Gastroesophageal sphincter (tissue), 4 donors: ENCODE results near the gene TMTC1. TPM values are rescaled to one million over a fixed set of nuclear protein-coding genes. Genes with fewer than 3 reads are reported as not detected.

ENCODE experiments used
- ATAC-seq: fragments of 150-250 bp; one replicate; pipeline ENCODE4 v1.9.1; 2016; ENCODE audit warnings: mild to moderate bottlenecking, moderate library complexity
- H3K27ac ChIP-seq, 4 donors: fragments of 200-600 bp; sonication (generic) in 3 of 4; 1 replicate in 3 of 4; 2 replicates in 1 of 4; pipeline ENCODE4 v1.5.1; 2016 to 2019
- H3K27me3 ChIP-seq: fragments of 200-600 bp; sonication (generic); one replicate; pipeline ENCODE4 v1.5.1; 2019
- H3K36me3 ChIP-seq, 2 donors: fragments of 200-600 bp; sonication (generic); one replicate each; pipeline ENCODE4 v1.5.1; 2019; ENCODE audit warnings: control low read depth in 1 of 2
- H3K4me1 ChIP-seq, 3 donors: fragments of 200-600 bp; sonication (generic); 1 replicate in 2 of 3; 2 replicates in 1 of 3; pipeline ENCODE4 v1.5.1; 2016 to 2019; ENCODE audit warnings: control low read depth in 2 of 3
- H3K4me3 ChIP-seq, 2 donors: fragments of 200-600 bp; sonication (generic); one replicate each; pipeline ENCODE4 v1.5.1; 2019; ENCODE audit warnings: mild to moderate bottlenecking in 1 of 2, moderate library complexity in 1 of 2
- H3K9me3 ChIP-seq, 3 donors: fragments of 200-600 bp; sonication (generic); one replicate each; pipeline ENCODE4 v1.5.1; 2017 to 2019; ENCODE audit warnings: control low read depth in 2 of 3
- EP300 ChIP-seq: sonication (generic); formaldehyde crosslinking; IDR thresholded peaks from one replicate; pipeline ENCODE4 v1.6.1; 2017; ENCODE audit warnings: antibody characterized with exemption, mild to moderate bottlenecking
- POLR2A ChIP-seq, 2 donors: fragments of 450-650 bp; IDR thresholded peaks; one replicate each; pipeline ENCODE4 v1.6.1; 2017; ENCODE audit warnings: antibody characterized with exemption in 2 of 2, mild to moderate bottlenecking in 2 of 2, moderate library complexity in 1 of 2
- POLR2AphosphoS5 ChIP-seq: sonication (generic); formaldehyde crosslinking; IDR thresholded peaks from one replicate; pipeline ENCODE4 v1.6.1; 2017; ENCODE audit warnings: antibody characterized with exemption
- WGBS, 2 donors: methylation state at CpG; one replicate each; pipeline ENCODE4 v1.1.5; 2018; ENCODE audit warnings: low coverage in 1 of 2; 5-methylcytosine and 5-hydroxymethylcytosine counted together
- total RNA-seq, 4 donors: library from RNA; depleted of rRNA; stranded (reverse); fragments of >200 nt; gene quantifications; one replicate each; pipeline ENCODE4 v1.1.0, GENCODE V29; 2016
- TF ChIP-seq, protein P1 (sequence below), 4 experiments: fragments of 200-600 bp in 2 of 4; fragments of 450-650 bp in 2 of 4; sonication (generic) in 1 of 4; IDR thresholded peaks; one replicate each; pipeline ENCODE4 v1.5.1; 2017 to 2019; ENCODE audit warnings: antibody characterized with exemption in 4 of 4, mild to moderate bottlenecking in 2 of 4, moderate library complexity in 2 of 4

Gene TMTC1
- total RNA-seq, 4 donors from 2014 or later, result 94.0 to 190 (median 117) TPM

DNA sequence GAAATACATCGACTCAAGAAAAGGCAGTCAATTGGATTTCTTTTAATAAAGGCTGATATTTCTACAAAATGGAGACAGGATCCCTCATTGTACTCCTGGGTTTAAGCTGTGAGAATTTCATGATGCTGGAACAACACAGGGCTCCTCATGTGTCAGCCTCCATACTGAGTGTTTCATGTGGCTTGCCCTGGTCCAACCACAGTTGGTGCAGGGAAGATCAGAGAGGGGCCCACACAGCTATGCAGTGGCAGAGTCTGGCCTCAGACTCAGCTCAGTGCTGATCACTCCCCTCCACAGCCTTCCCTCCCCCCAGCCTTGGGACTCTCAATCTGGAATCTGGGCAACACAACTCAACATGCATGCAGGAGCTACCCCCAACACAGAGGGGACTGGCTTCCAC, 163.7 kb downstream of the TMTC1 start:
- no peak for ATAC-seq

DNA sequence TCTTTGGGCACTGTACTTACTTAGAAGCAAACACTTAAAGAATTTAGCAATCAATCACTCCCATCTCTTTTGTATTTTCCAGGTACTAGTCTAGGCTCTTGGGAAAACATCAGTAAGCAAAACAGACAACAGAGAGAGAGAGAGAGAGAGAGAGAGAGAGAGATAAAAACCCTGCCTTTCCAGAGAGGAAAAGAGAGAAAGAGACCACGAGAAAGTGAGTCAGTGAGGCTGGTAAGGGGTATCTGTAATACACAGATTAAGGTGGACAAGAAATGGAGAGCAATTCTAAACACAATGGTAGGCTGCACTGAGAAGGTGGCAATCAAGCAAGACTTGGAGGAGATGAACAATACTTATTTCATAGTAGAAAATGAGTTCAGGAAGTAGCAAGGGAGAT, 166.3 kb downstream of the TMTC1 start:
- H3K9me3 ChIP-seq, result no peaks in the 10 kb centered on the region
- 86% methylated on average over 1 of the region's 1 CpG; no CpG with 5 or more reads in 1 of the 2 donors for WGBS, 2 donors
- H3K27ac ChIP-seq, result no peak overlapping the region
- ATAC-seq, result no peak
- TF ChIP-seq EP300 (no peak), POLR2A (IDR thresholded peaks at IDR 0.05) (no peak), POLR2AphosphoS5 (no peak)
- TF ChIP-seq, protein P1, sequence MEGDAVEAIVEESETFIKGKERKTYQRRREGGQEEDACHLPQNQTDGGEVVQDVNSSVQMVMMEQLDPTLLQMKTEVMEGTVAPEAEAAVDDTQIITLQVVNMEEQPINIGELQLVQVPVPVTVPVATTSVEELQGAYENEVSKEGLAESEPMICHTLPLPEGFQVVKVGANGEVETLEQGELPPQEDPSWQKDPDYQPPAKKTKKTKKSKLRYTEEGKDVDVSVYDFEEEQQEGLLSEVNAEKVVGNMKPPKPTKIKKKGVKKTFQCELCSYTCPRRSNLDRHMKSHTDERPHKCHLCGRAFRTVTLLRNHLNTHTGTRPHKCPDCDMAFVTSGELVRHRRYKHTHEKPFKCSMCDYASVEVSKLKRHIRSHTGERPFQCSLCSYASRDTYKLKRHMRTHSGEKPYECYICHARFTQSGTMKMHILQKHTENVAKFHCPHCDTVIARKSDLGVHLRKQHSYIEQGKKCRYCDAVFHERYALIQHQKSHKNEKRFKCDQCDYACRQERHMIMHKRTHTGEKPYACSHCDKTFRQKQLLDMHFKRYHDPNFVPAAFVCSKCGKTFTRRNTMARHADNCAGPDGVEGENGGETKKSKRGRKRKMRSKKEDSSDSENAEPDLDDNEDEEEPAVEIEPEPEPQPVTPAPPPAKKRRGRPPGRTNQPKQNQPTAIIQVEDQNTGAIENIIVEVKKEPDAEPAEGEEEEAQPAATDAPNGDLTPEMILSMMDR (IDR thresholded peaks at IDR 0.05), result no peak
- peaks cover 0 to 6% (median 0%) of the 10 kb centered on the region in 3 donors for H3K4me1 ChIP-seq
- no peak overlapping the region for H3K4me3 ChIP-seq
- peaks cover 0 to 8% of the 10 kb centered on the region in 2 donors for H3K36me3 ChIP-seq
- H3K27me3 ChIP-seq, result no peaks in the 10 kb centered on the region

More for the DNA sequence above, 163.7 kb downstream of the TMTC1 start:
- 86 to 100% methylated on average over 1 of the region's 1 CpG for WGBS, 2 donors
- H3K27me3 ChIP-seq, result no peaks in the 10 kb centered on the region
- no peak overlapping the region for H3K4me3 ChIP-seq
- peaks cover 0 to 9% (median 2%) of the 10 kb centered on the region in 3 donors for H3K4me1 ChIP-seq
- H3K27ac ChIP-seq, result no peak overlapping the region
- TF ChIP-seq EP300 (no peak), POLR2A (IDR thresholded peaks at IDR 0.05) (no peak), POLR2AphosphoS5 (no peak)
- TF ChIP-seq, protein P1 (IDR thresholded peaks at IDR 0.05), result no peak
- peaks cover 0 to 4% of the 10 kb centered on the region in 2 donors for H3K36me3 ChIP-seq
- no peaks in the 10 kb centered on the region for H3K9me3 ChIP-seq

DNA sequence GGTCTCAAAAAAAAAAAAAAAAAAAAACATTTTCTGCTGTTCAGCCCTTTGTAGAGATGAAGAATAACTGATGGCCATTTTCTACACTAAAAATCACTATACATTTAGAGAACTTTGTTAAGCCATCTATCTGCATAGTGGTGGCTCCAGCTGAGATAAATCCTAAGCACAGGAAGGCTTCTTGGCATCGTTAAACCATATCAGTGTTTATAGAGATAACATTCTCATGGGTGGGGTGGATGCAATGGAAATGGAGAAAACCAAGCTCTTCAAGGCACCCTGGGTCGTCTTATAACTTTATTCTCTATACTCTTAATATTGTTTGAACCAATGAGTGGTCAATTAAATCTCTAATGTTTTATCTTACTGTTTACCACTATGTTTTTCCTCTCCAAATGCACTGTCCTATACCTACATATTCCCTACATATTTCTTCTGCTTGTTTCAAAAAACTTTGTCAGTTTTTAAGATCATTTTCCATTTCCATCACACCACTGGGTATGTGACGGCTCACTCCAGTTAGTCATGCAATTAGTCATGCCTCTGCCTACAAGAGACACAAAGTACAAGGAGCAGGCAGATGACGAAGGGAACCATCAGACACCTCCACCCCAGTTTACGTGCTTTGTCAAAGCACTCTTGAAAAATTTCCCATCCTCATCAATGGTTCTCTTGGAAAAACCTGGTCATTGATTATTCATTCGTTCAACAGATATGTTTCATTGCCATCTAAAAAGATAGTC, 166.9 kb downstream of the TMTC1 start:
- H3K4me1 ChIP-seq, result peaks cover under 1 to 11% (median 3%) of the 10 kb centered on the region in 3 donors
- WGBS, 2 donors, result 74 to 89% methylated on average over 5 to 6 of the region's 6 CpGs
- no peak for ATAC-seq
- H3K4me3 ChIP-seq, result no peak overlapping the region
- H3K27me3 ChIP-seq, result no peaks in the 10 kb centered on the region
- peaks cover 0 to 8% of the 10 kb centered on the region in 2 donors for H3K36me3 ChIP-seq
- no peak overlapping the region for H3K27ac ChIP-seq
- no peaks in the 10 kb centered on the region for H3K9me3 ChIP-seq
- TF ChIP-seq POLR2AphosphoS5 (no peak), POLR2A (IDR thresholded peaks at IDR 0.05) (no peak), EP300 (no peak)
- TF ChIP-seq, protein P1 (IDR thresholded peaks at IDR 0.05), result no peak

DNA sequence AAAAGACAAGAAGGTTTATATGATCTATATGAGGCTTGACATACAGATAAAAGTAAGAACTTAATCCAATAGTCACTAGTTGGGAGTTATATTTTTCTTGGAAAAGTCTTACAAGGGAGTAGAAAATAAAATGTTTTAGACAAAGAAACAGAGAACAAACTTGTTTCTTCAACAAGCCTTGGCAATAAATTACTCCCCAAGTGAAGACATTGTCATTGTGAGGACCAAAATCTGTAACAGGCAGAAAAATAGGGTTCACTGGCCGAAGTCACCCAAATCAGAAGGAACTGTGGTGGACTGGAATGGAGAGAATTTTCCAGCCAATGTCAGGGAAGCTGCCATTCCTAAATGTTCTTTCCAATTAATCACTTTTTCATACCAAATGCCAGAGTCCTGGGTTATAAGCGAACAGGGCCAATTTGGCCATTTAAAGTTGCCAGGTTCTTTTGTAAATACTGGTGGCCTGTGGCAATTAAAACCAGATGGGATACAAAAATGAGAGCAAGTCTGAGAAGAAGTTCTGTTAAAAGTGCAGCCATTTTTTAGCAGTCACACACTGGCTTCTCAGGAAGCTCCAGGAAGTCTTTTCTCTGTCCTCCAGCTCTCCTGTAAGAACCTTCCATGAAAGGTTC, 168.9 kb downstream of the TMTC1 start:
- H3K9me3 ChIP-seq, result no peaks in the 10 kb centered on the region
- TF ChIP-seq EP300 (no peak), POLR2AphosphoS5 (no peak), POLR2A (IDR thresholded peaks at IDR 0.05) (no peak)
- TF ChIP-seq, protein P1 (IDR thresholded peaks at IDR 0.05), result no peak
- no peak overlapping the region for H3K4me3 ChIP-seq
- H3K36me3 ChIP-seq, result peaks cover 0 to 8% of the 10 kb centered on the region in 2 donors
- ATAC-seq, result no peak
- WGBS, 2 donors, result 67 to 81% methylated on average over 1 to 2 of the region's 2 CpGs
- no peaks in the 10 kb centered on the region for H3K27me3 ChIP-seq
- H3K27ac ChIP-seq, result no peak overlapping the region
- peaks cover 2 to 31% (median 3%) of the 10 kb centered on the region in 3 donors for H3K4me1 ChIP-seq
